GM12873 (cell line): ENCODE measurements around the gene APOO.

Source experiments
- CTCF ChIP-seq: IDR thresholded peaks from 2 replicates; pipeline ENCODE4 v1.5.1; 2012; ENCODE audit warnings: low read depth, mild to moderate bottlenecking, moderate library complexity, low read length, control low read depth; ENCODE audit not compliant: insufficient read depth; ENCODE audit errors: missing control alignments

APOO gene

GRCh38 chrX:23888887-23889501 lies 18.7 kb downstream of the APOO start:
- no peak for TF ChIP-seq CTCF

GRCh38 chrX:23887918-23888317 lies 19.8 kb downstream of the APOO start:
- TF ChIP-seq CTCF: no peak

GRCh38 chrX:23887451-23887850 lies 20.3 kb downstream of the APOO start:
- no peak for TF ChIP-seq CTCF

GRCh38 chrX:23885803-23886202 lies 21.9 kb downstream of the APOO start:
- TF ChIP-seq CTCF: no peak

- no peak for TF ChIP-seq CTCF
Measured at GRCh38 chrX:23884427-23885024, 23.2 kb downstream of the APOO start.

GRCh38 chrX:23883737-23884354 lies 23.9 kb downstream of the APOO start:
- no peak for TF ChIP-seq CTCF

GRCh38 chrX:23879380-23880090 lies 28.2 kb downstream of the APOO start:
- no peak for TF ChIP-seq CTCF
